Stimulated activated CD4-positive, alpha-beta T cell treated with anti-CD3 and anti-CD28 coated beads, Interleukin-12 subunit alpha, Interleukin-12 subunit beta, amount 100 ng/mL, for 48 hours (primary cell): Measurements from ENCODE around the gene PDIA5.

Experiments
- DNase-seq, 3 donors: peaks; one replicate each; pipeline ENCODE4 v3.0.0-alpha.2; 2020; ENCODE audit warnings: low read depth in 2 of 3, low spot score in 1 of 3

The PDIA5 gene

DNA sequence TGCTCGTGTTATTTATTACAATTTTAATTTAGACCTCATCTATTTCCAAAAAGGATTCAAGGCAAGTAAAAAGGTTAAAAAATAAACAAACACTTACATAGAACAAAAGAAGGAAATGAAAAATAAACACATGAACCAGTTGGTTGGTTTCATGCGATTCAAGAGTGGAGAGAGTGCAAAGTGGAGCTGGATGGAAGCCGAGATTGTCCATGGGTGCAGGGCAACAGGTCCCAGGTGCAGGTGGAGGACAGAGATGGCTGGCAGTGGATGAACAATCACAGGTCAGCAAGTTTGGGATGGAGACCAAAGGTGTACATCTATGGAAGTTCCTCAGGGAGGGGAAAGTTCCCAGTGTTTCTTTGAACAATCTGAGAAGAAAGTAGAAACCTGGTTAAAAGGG is 27.6 kb upstream of the PDIA5 start:
- DNase-seq = no peak

DNA sequence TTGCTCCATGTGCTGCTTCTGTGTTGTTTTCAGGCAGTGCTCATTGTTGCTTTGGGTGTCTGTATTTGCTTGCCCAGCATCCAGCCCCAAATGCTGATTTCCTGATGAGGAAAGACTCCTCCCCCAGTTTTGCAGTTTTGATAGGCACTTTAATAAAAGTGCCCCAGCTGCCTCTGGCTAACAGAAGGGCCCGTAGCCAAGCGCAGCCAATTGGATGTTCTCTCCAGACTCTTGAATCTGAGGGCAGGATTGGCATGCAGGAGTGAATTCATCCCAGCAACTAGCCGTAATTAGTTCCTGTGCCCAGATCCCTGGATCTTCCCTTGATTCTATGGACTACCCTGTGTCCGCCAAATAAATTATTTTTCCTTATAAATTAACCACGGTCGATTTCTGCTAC is 24.4 kb upstream of the PDIA5 start:
- no peak for DNase-seq

- DNase-seq = no peak
Measured at GRCh38 chr3:123044981-123045763, 21.7 kb upstream of the PDIA5 start.

DNA sequence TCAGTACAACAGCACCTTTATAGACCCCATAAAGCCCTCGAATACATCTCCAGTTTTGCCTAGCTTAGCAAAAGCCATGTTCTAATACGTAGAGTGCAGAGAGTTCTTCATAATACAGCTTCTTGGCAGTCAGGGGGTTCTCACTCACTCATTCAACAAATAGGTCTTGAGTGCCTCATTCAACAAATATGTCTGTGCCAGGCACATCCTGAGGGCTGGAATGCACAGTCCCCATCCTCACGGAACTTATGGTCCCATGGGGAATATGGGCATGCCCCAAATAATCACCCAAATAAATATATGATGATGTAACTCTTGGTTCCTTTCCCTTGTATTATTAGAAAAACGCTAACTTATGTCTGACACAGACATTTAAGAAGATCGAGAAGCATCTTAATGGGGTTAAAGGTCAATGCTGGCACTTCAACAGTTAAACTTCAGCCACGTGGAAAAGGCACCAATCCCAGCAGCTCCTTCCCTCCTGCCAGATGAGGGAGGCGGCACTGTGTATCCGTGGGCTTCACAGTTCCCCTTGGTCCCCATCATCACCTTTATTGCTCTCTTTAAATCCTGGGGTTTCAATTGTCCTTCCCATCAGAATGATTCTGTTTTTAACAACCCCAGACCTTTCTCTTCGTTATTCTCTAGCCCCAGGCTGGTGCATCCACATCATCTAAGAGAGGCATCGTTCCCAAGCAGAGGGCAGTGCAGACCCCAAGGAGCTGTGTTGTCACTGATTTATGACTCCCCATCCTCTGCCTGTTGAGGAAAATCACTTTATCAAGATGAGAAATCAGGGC is 20.4 kb upstream of the PDIA5 start:
- DNase-seq = no peak

DNA sequence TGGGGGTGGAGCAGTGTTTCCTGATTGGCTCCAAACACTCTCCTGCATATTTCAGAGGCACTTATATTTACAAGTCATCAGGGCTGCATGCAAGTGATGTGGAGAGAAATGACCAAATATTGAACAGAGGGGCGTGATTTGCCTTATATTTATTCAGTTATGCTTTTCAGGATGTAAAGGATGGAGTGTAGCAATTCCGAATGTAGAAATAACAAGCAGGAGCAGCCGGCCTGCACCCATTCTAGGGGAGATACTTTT is 19.8 kb upstream of the PDIA5 start:
- DNase-seq = no peak

- DNase-seq = no peak
Measured at GRCh38 chr3:123048480-123049237, 18.2 kb upstream of the PDIA5 start.

- no peak for DNase-seq
Measured at GRCh38 chr3:123050666-123051065, 16.2 kb upstream of the PDIA5 start.

DNA sequence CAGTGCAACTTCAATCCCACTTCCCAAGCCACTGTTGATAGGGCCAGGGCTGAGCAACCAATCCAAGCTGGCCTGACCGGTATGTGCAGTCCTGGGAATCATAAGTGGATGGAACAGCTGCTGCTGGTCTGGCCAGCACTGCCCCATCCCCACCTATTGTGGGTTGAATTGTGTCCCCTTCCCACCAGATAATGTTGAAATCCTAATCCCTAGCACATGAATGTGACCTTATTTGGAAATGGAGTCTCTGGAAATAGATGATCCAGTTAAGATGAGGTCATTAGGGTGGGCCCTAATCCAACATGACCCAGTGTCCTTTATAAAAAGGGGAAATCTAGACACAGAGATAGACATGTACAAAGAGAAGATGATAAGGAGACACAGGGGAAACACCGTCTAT is 13.7 kb upstream of the PDIA5 start:
- no peak for DNase-seq

GRCh38 chr3:123054109-123054778 is 12.6 kb upstream of the PDIA5 start:
- no peak for DNase-seq

GRCh38 chr3:123054931-123055330 is 11.9 kb upstream of the PDIA5 start:
- DNase-seq = no peak

DNA sequence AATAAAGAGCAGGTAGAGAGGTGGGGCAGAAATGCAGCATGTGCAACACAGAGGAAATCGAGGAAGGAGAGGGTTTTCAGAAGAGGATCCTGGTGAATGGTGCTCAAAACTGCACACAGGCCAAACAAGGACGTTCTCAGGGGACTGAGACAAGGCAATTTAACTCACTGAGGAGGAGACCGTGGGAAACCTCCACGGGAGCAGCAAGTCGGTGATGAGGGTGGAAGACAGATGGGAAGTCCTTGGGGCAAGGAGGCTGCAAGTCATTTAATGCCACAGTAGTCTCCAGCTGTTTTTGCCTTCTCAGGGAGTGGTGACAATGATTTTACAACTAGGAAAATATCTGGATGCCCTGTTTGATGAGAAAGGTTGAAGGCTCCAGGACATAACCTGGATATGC is 11.5 kb upstream of the PDIA5 start:
- no peak for DNase-seq

DNA sequence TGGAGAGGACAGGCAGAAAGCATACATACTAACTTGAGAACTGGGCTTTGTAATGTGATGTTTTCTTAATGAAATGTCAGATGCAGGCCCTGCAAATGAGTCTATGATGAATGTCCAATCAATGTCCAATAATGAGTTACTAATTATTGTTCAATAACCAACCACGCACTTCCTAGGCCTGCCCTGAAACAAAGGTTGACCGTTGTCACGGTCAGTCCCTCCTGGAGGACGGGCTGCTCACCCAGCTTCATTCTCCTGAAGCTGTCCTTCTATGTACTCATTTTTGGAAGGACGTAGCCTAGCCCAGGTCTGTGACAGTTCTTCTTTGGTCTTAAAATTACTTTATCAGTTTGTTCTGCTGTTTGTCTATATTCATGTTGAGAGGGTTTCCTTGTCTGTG is 8.3 kb upstream of the PDIA5 start:
- no peak for DNase-seq

DNA sequence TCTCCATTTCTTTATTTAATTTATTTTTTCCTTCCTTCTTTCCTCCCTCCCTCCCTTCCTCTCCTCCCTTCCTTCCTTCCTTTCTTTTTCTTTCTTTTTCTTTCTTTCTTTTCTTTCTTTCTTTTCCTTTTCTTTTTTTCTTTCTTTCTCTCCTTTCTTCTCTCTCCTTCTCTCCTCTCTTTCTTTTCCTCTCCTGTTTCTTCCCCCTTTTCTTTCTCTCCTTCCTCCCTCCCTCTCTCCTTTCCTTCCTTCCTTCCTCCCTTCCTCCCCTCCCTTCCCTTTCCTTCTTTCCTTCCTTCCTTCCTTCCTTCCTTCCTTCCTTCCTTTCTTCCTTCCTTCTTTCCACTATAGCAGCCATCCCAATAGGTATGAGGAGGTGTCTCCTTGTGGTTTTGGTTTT is 6.8 kb upstream of the PDIA5 start:
- no peak for DNase-seq

GRCh38 chr3:123061856-123062255 is 5.0 kb upstream of the PDIA5 start:
- DNase-seq = no peak

DNA sequence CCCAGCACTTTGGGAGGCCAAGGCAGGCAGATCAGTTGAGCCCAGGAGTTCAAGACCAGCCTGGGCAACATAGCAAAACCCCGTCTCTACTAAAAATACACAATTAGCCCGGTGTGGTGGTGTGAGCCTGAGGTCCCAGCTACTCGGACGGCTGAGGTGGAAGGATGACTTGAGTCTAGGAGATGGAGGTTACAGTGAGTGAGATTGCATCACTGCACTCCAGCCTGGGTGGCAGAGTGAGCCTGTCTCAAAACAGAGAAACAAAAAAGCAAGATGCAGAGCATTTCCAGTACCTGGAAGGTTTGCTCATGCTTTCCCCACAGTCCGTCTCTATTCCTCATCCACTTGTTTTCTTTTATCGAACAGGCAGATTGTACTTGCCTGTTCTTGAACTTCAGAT is 3.8 kb upstream of the PDIA5 start:
- DNase-seq = no peak

GRCh38 chr3:123064506-123064905 is 2.3 kb upstream of the PDIA5 start:
- DNase-seq = no peak

DNA sequence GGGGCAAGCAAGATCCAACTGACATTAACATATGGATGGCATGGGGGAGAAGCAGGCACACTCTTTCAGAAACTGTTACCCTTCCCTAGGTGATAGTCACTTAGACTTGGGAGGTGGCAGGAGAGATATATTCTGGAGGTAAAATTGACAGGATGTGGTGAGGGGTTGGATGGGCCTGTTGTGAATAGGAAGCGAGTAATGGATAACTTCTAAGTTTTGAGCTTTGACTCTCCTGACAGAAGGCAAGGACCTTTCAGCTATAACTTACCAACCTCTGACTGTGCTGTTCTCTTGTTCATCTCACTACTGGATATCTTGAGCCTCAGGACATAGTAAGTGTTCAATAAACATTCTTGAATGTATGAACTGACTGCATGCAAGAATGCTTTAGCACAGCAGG is 1.9 kb upstream of the PDIA5 start:
- DNase-seq = no peak

DNA sequence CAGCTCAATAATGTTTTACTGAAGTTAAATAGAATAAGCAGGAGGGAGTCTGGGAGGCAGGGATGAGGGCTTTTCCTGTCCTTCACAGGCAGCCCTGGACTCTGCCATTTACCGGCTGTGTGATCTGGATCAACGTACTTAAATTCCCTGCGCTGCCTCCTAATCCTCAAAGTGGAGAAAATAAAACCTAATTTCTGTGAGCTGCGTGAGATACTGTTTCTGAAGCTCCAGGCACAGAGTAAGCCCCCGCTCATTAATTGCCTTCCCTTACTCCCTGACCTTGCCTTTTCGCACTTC is 278 bp upstream of the PDIA5 start:
- DNase-seq = no peak

DNA sequence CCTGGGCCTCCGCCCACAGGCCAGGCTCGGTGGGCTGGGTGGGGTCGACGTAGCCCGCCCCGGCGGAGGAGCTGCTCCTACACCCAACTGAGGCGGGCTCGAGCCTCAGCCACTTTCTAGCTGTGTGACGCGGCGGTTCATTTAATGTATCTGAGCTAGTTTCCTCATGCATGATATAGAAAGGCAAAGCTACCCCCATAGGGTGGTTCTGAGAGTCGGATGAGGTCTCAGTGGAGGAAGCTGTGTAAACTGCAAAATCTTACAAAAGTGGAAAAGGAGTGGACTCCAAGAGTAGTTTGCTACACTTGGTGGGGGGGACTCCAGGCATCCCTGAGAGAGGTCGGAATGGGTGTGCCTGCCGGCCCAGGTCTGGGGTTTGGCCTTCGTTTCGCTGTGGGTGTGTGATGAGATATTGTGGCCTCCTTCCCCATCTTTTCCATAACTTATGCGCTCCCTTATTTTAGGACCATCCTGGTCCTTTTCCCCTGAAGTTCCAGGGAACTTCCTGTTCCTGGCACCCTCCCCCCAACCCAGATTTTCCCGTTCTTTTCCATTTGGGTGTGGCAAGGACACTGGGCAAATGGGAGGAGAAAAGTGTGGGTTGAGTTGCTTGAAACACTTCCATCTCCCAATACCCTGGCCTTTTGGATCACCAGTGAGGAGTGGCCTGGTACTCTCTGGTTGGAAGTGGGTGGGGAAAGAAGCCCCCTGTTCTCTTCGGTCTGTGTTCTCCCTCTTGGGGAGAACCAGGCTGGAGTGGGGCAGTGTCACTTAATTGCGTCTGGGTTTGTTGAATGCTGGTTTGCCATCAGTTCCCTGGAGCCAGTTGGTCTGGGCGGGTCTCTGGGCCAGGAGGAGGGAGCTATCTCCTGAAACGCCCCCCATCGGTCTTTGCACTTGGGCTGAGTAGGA is 1.1 kb downstream of the PDIA5 start:
- DNase-seq = peak in 1 of 3 donors; percentile 7

- no peak for DNase-seq
Measured at GRCh38 chr3:123068601-123069381, 2.0 kb downstream of the PDIA5 start.
